ENCODE measurements around the gene UBB. TPM values are rescaled to one million over a fixed set of nuclear protein-coding genes. Genes with fewer than 3 reads are reported as not detected.

Gene UBB
- total RNA-seq, 3 donors from 2014 or later (not counting 1 experiment from before 2014, with no cell fraction given), result 1,492 to 1,665 (median 1,530) TPM

GRCh38 chr17:16379654-16380053 is 1.2 kb upstream of the UBB start:
- peaks cover 15% of the 10 kb centered on the region for H3K36me3 ChIP-seq (ENCODE audit: control insufficient read depth, insufficient read depth, low read length)
- ATAC-seq, result no peak
- 96% methylated on average over 8 of the region's 8 CpGs for WGBS (ENCODE audit: insufficient coverage)
- no peak for TF ChIP-seq CTCF (IDR thresholded peaks at IDR 0.05)
- H3K27me3 ChIP-seq (ENCODE audit: control insufficient read depth, insufficient read depth, low read length), result no peaks in the 10 kb centered on the region
- H3K4me3 Mint-ChIP-seq, result no peak overlapping the region
- peaks cover 13% of the 10 kb centered on the region for H3K36me3 Mint-ChIP-seq
- intact Hi-C loops (cut with micrococcal nuclease), result loop anchor here (1.0 to 5.0 kb wide), 3 partner anchors 37 to 158 kb away; no protein-coding TSS in a partner anchor
- no peaks in the 10 kb centered on the region for H3K9me3 ChIP-seq (ENCODE audit: control insufficient read depth, insufficient read depth, low read length)
- H3K4me3 ChIP-seq (ENCODE audit: low read length), result no peak overlapping the region
- peak overlapping the region in 1 of 2 donors; percentile 99 for H3K27ac Mint-ChIP-seq
- no peaks in the 10 kb centered on the region for H3K27me3 Mint-ChIP-seq (ENCODE audit: low read depth in 2 of 2)
- no peak overlapping the region for H3K27ac ChIP-seq (ENCODE audit: low read length)
- DNase-seq, result no peak
- H3K9me3 Mint-ChIP-seq, result no peaks in the 10 kb centered on the region
- H3K4me1 ChIP-seq (ENCODE audit: control insufficient read depth, insufficient read depth, low read length), result peaks cover 22% of the 10 kb centered on the region
- peaks cover 38 to 41% of the 10 kb centered on the region in 2 donors for H3K4me1 Mint-ChIP-seq

- H3K4me3 ChIP-seq (ENCODE audit: low read length), result peak overlapping the region; percentile 58
These were observed 567 bp downstream of the UBB start for GRCh38 chr17:16381496-16381820.

GRCh38 chr17:16383216-16383615 is 2.3 kb downstream of the UBB start:
- Histone ChIP-seq H3K4me1 (ENCODE audit: control insufficient read depth, insufficient read depth, low read length) (peaks cover 39% of the 10 kb centered on the region), H3K36me3 (ENCODE audit: control insufficient read depth, insufficient read depth, low read length) (peaks cover 15% of the 10 kb centered on the region)

More at GRCh38 chr17:16381496-16381820, 567 bp downstream of the UBB start:
- DNase-seq, result peak in 1 of 2 donors; percentile 78
- intact Hi-C loops (cut with micrococcal nuclease), result loop anchor here (2.0 to 5.0 kb wide), 2 partner anchors 35 to 156 kb away; no protein-coding TSS in a partner anchor
- peaks cover 27% of the 10 kb centered on the region for H3K4me1 ChIP-seq (ENCODE audit: control insufficient read depth, insufficient read depth, low read length)
- H3K4me1 Mint-ChIP-seq, result peaks cover 40 to 45% of the 10 kb centered on the region in 2 donors
- H3K9me3 Mint-ChIP-seq, result no peaks in the 10 kb centered on the region
- peak overlapping the region; percentile 99 for H3K4me3 Mint-ChIP-seq
- H3K27ac Mint-ChIP-seq, result peak overlapping the region; percentile 99 to 100
- under 1% methylated on average over 14 of the region's 14 CpGs for WGBS (ENCODE audit: insufficient coverage)
- no peaks in the 10 kb centered on the region for H3K27me3 Mint-ChIP-seq (ENCODE audit: low read depth in 2 of 2)
- H3K36me3 ChIP-seq (ENCODE audit: control insufficient read depth, insufficient read depth, low read length), result peaks cover 15% of the 10 kb centered on the region
- H3K9me3 ChIP-seq (ENCODE audit: control insufficient read depth, insufficient read depth, low read length), result no peaks in the 10 kb centered on the region
- ATAC-seq, result peak; percentile 23 to 36 (median 33)
- no peak for TF ChIP-seq CTCF (IDR thresholded peaks at IDR 0.05)
- peak overlapping the region; percentile 90 for H3K27ac ChIP-seq (ENCODE audit: low read length)
- peaks cover 13% of the 10 kb centered on the region for H3K36me3 Mint-ChIP-seq
- no peaks in the 10 kb centered on the region for H3K27me3 ChIP-seq (ENCODE audit: control insufficient read depth, insufficient read depth, low read length)

More at GRCh38 chr17:16383216-16383615, 2.3 kb downstream of the UBB start:
- no peak for TF ChIP-seq CTCF (IDR thresholded peaks at IDR 0.05)
- H3K9me3 Mint-ChIP-seq, result no peaks in the 10 kb centered on the region
- DNase-seq (peak in 1 of 2 donors; percentile 13), ATAC-seq (no peak)
- no peaks in the 10 kb centered on the region for H3K27me3 ChIP-seq (ENCODE audit: control insufficient read depth, insufficient read depth, low read length)
- no peak overlapping the region for H3K4me3 ChIP-seq (ENCODE audit: low read length)
- no peaks in the 10 kb centered on the region for H3K27me3 Mint-ChIP-seq (ENCODE audit: low read depth in 2 of 2)
- H3K27ac ChIP-seq (ENCODE audit: low read length), result no peak overlapping the region
- peak overlapping the region; percentile 45 for H3K4me3 Mint-ChIP-seq
- no peaks in the 10 kb centered on the region for H3K9me3 ChIP-seq (ENCODE audit: control insufficient read depth, insufficient read depth, low read length)
- peaks cover 13% of the 10 kb centered on the region for H3K36me3 Mint-ChIP-seq
- 62% methylated on average over 4 of the region's 4 CpGs for WGBS (ENCODE audit: insufficient coverage)
- H3K4me1 Mint-ChIP-seq, result peaks cover 45% of the 10 kb centered on the region in 2 donors
- intact Hi-C loops (cut with micrococcal nuclease), result loop anchor here (5.0 kb wide), 1 partner anchor 154 kb away; no protein-coding TSS in a partner anchor
- peak overlapping the region; percentile 99 to 100 for H3K27ac Mint-ChIP-seq
